ENCODE measurements around the gene HDHD3. TPM values are rescaled to one million over a fixed set of nuclear protein-coding genes. Genes with fewer than 3 reads are reported as not detected.

Gene HDHD3
- total RNA-seq, 5 donors from 2014 or later (not counting 1 experiment from before 2014, with no cell fraction given), result 15.2 to 34.6 (median 17.4) TPM

- 100% methylated on average over 1 of the region's 3 CpGs for WGBS (ENCODE audit: insufficient coverage)
Observed at GRCh38 chr9:113348437-113348836, 28.3 kb downstream of the HDHD3 start.

GRCh38 chr9:113345671-113346070 is 31.1 kb downstream of the HDHD3 start:
- no peaks in the 10 kb centered on the region for H3K9me3 ChIP-seq
- WGBS (ENCODE audit: insufficient coverage), result no CpG with 5 or more reads among the region's 1 CpG
- ChIA-PET CTCF (no interaction called here), POLR2A (no interaction called here)
- H3K36me3 ChIP-seq (ENCODE audit: control insufficient read depth in 2 of 2, extremely low read depth in 1 of 2, insufficient read depth in 1 of 2, low read length in 1 of 2), result no peaks in the 10 kb centered on the region
- H3K9me3 Mint-ChIP-seq, result no peaks in the 10 kb centered on the region
- peaks cover 24 to 35% (median 25%) of the 10 kb centered on the region in 3 donors for H3K4me1 Mint-ChIP-seq
- no peak overlapping the region for H3K4me3 ChIP-seq (ENCODE audit: control insufficient read depth in 1 of 2, extremely low read depth in 1 of 2, low read length in 1 of 2)
- no peaks in the 10 kb centered on the region for H3K36me3 Mint-ChIP-seq
- DNase-seq, result no peak
- no peak overlapping the region for H3K27ac Mint-ChIP-seq
- peaks cover 6 to 13% of the 10 kb centered on the region in 2 donors for H3K27me3 Mint-ChIP-seq
- H3K4me3 Mint-ChIP-seq, result no peak overlapping the region
- no peak for ATAC-seq (replicated peaks in 1 of 4)
- no peak overlapping the region for H3K27ac ChIP-seq (ENCODE audit: low read length)
- peaks cover 0 to 24% of the 10 kb centered on the region in 2 experiments for H3K4me1 ChIP-seq (ENCODE audit: control insufficient read depth in 1 of 2, extremely low read depth in 1 of 2, insufficient read depth in 2 of 2, low read length in 2 of 2)
- H3K27me3 ChIP-seq (replicated peaks in 1 of 2; ENCODE audit: control insufficient read depth in 2 of 2, extremely low read depth in 1 of 2, insufficient read depth in 2 of 2, low read length in 1 of 2), result peaks cover 2 to 15% of the 10 kb centered on the region in 2 experiments

More at GRCh38 chr9:113348437-113348836, 28.3 kb downstream of the HDHD3 start:
- Mint-ChIP-seq H3K9me3 (no peaks in the 10 kb centered on the region), H3K27ac (no peak overlapping the region), H3K4me3 (peak overlapping the region in 1 of 3 donors; percentile 48), H3K36me3 (no peaks in the 10 kb centered on the region), H3K4me1 (peaks cover 18 to 22% (median 20%) of the 10 kb centered on the region in 3 donors), H3K27me3 (peaks cover 21 to 34% of the 10 kb centered on the region in 2 donors)
- ATAC-seq (replicated peaks in 1 of 4), result no peak
- no peaks in the 10 kb centered on the region for H3K9me3 ChIP-seq
- H3K27ac ChIP-seq (ENCODE audit: low read length), result no peak overlapping the region
- peaks cover 0 to 21% of the 10 kb centered on the region in 2 experiments for H3K4me1 ChIP-seq (ENCODE audit: control insufficient read depth in 1 of 2, extremely low read depth in 1 of 2, insufficient read depth in 2 of 2, low read length in 2 of 2)
- DNase-seq, result no peak
- no peaks in the 10 kb centered on the region for H3K36me3 ChIP-seq (ENCODE audit: control insufficient read depth in 2 of 2, extremely low read depth in 1 of 2, insufficient read depth in 1 of 2, low read length in 1 of 2)
- POLR2A ChIA-PET, result interaction anchor here (0.6 to 0.9 kb wide), 3 partner anchors 8 to 11 kb away, joined by 3 to 4 read pairs (median 4); partner anchors contain the start of gene WDR31 (in 1 of the 2)
- CTCF ChIA-PET, result interaction anchor here in 1 of 2 donors (0.7 to 1.1 kb wide), 2 partner anchors 8 to 125 kb away, joined by 3 to 4 read pairs; partner anchors contain the start of gene WDR31
- H3K27me3 ChIP-seq (replicated peaks in 1 of 2; ENCODE audit: control insufficient read depth in 2 of 2, extremely low read depth in 1 of 2, insufficient read depth in 2 of 2, low read length in 1 of 2), result peaks cover 2 to 23% of the 10 kb centered on the region in 2 experiments
- no peak overlapping the region for H3K4me3 ChIP-seq (ENCODE audit: control insufficient read depth in 1 of 2, extremely low read depth in 1 of 2, low read length in 1 of 2)

GRCh38 chr9:113345190-113345589 is 31.6 kb downstream of the HDHD3 start:
- ChIA-PET POLR2A (no interaction called here), CTCF (no interaction called here)
- Mint-ChIP-seq H3K9me3 (no peaks in the 10 kb centered on the region), H3K27ac (no peak overlapping the region), H3K4me3 (no peak overlapping the region), H3K36me3 (no peaks in the 10 kb centered on the region), H3K4me1 (peaks cover 24 to 35% (median 25%) of the 10 kb centered on the region in 3 donors), H3K27me3 (peaks cover under 1 to 8% of the 10 kb centered on the region in 2 donors)
- ATAC-seq (replicated peaks in 1 of 4) (no peak), DNase-seq (no peak)
- H3K9me3 ChIP-seq, result no peaks in the 10 kb centered on the region
- H3K36me3 ChIP-seq (ENCODE audit: control insufficient read depth in 2 of 2, extremely low read depth in 1 of 2, insufficient read depth in 1 of 2, low read length in 1 of 2), result no peaks in the 10 kb centered on the region
- peaks cover 2 to 10% of the 10 kb centered on the region in 2 experiments for H3K27me3 ChIP-seq (replicated peaks in 1 of 2; ENCODE audit: control insufficient read depth in 2 of 2, extremely low read depth in 1 of 2, insufficient read depth in 2 of 2, low read length in 1 of 2)
- H3K4me3 ChIP-seq (ENCODE audit: control insufficient read depth in 1 of 2, extremely low read depth in 1 of 2, low read length in 1 of 2), result no peak overlapping the region
- H3K27ac ChIP-seq (ENCODE audit: low read length), result no peak overlapping the region
- no CpG with 5 or more reads among the region's 2 CpGs for WGBS (ENCODE audit: insufficient coverage)
- peaks cover 0 to 23% of the 10 kb centered on the region in 2 experiments for H3K4me1 ChIP-seq (ENCODE audit: control insufficient read depth in 1 of 2, extremely low read depth in 1 of 2, insufficient read depth in 2 of 2, low read length in 2 of 2)

- Mint-ChIP-seq H3K27ac (no peak overlapping the region), H3K27me3 (no peaks in the 10 kb centered on the region), H3K36me3 (no peaks in the 10 kb centered on the region), H3K4me3 (no peak overlapping the region), H3K4me1 (peaks cover 24 to 42% (median 25%) of the 10 kb centered on the region in 3 donors), H3K9me3 (no peaks in the 10 kb centered on the region)
- Histone ChIP-seq H3K27ac (ENCODE audit: low read length) (no peak overlapping the region), H3K27me3 (replicated peaks in 1 of 2; ENCODE audit: control insufficient read depth in 2 of 2, extremely low read depth in 1 of 2, insufficient read depth in 2 of 2, low read length in 1 of 2) (peaks cover 0 to 6% of the 10 kb centered on the region in 2 experiments), H3K4me1 (ENCODE audit: control insufficient read depth in 1 of 2, extremely low read depth in 1 of 2, insufficient read depth in 2 of 2, low read length in 2 of 2) (peaks cover 0 to 22% of the 10 kb centered on the region in 2 experiments), H3K4me3 (ENCODE audit: control insufficient read depth in 1 of 2, extremely low read depth in 1 of 2, low read length in 1 of 2) (no peak overlapping the region), H3K36me3 (ENCODE audit: control insufficient read depth in 2 of 2, extremely low read depth in 1 of 2, insufficient read depth in 1 of 2, low read length in 1 of 2) (no peaks in the 10 kb centered on the region), H3K9me3 (no peaks in the 10 kb centered on the region)
- WGBS (ENCODE audit: insufficient coverage), result no CpG with 5 or more reads among the region's 1 CpG
- DNase-seq (peak in 1 of 35 experiments; percentile 14), ATAC-seq (replicated peaks in 1 of 4) (no peak)
- POLR2A ChIA-PET, result no interaction called here
- CTCF ChIA-PET, result no interaction called here
Observed at GRCh38 chr9:113343732-113344231, 33.0 kb downstream of the HDHD3 start.

- Mint-ChIP-seq H3K9me3 (no peaks in the 10 kb centered on the region), H3K27me3 (no peaks in the 10 kb centered on the region), H3K27ac (peak overlapping the region; percentile 30 to 67), H3K4me1 (peaks cover 24 to 42% (median 25%) of the 10 kb centered on the region in 3 donors), H3K36me3 (no peaks in the 10 kb centered on the region), H3K4me3 (peak overlapping the region in 2 of 3 donors; percentile 45 to 85)
- POLR2A ChIA-PET, result interaction anchor here in 1 of 2 donors (0.9 kb wide), 1 partner anchor 26 kb away, joined by 3 read pairs; no protein-coding TSS in a partner anchor
- H3K27me3 ChIP-seq (replicated peaks in 1 of 2; ENCODE audit: control insufficient read depth in 2 of 2, extremely low read depth in 1 of 2, insufficient read depth in 2 of 2, low read length in 1 of 2), result peaks cover 0 to 6% of the 10 kb centered on the region in 2 experiments
- no peak overlapping the region for H3K27ac ChIP-seq (ENCODE audit: low read length)
- peak in 5 of 35 experiments; percentile 4 to 21 (median 10) for DNase-seq
- peaks cover 0 to 22% of the 10 kb centered on the region in 2 experiments for H3K4me1 ChIP-seq (ENCODE audit: control insufficient read depth in 1 of 2, extremely low read depth in 1 of 2, insufficient read depth in 2 of 2, low read length in 2 of 2)
- H3K4me3 ChIP-seq (ENCODE audit: control insufficient read depth in 1 of 2, extremely low read depth in 1 of 2, low read length in 1 of 2), result no peak overlapping the region
- no peaks in the 10 kb centered on the region for H3K36me3 ChIP-seq (ENCODE audit: control insufficient read depth in 2 of 2, extremely low read depth in 1 of 2, insufficient read depth in 1 of 2, low read length in 1 of 2)
- ATAC-seq (replicated peaks in 1 of 4), result peak in 1 of 4 experiments; percentile 54
- no peaks in the 10 kb centered on the region for H3K9me3 ChIP-seq
- CTCF ChIA-PET, result no interaction called here
- 56% methylated on average over 6 of the region's 9 CpGs for WGBS (ENCODE audit: insufficient coverage)
Observed at GRCh38 chr9:113341712-113342410, 34.9 kb downstream of the HDHD3 start.

GRCh38 chr9:113340011-113340699 is 36.6 kb downstream of the HDHD3 start, which contains the start of gene WDR31:
WDR31 (minus strand) TSS chr9:113340275; CDS start chr9:113332022, 8,253 bp downstream.
- WGBS (ENCODE audit: insufficient coverage), result 1% methylated on average over 42 of the region's 46 CpGs
- Mint-ChIP-seq H3K27ac (peak within 1 kb of the TSS; percentile 49 to 80), H3K4me1 (peaks cover 24 to 42% (median 25%) of the 10 kb centered on the region in 3 donors), H3K9me3 (no peaks in the 10 kb centered on the region), H3K36me3 (no peaks in the 10 kb centered on the region), H3K4me3 (peak within 1 kb of the TSS; percentile 84 to 86 (median 85)), H3K27me3 (no peaks in the 10 kb centered on the region)
- no peak within 1 kb of the TSS for H3K27ac ChIP-seq (ENCODE audit: low read length)
- H3K4me3 ChIP-seq (ENCODE audit: control insufficient read depth in 1 of 2, extremely low read depth in 1 of 2, low read length in 1 of 2), result peak within 1 kb of the TSS; percentile 73 to 81
- no peaks in the 10 kb centered on the region for H3K9me3 ChIP-seq
- H3K4me1 ChIP-seq (ENCODE audit: control insufficient read depth in 1 of 2, extremely low read depth in 1 of 2, insufficient read depth in 2 of 2, low read length in 2 of 2), result peaks cover 0 to 22% of the 10 kb centered on the region in 2 experiments
- H3K27me3 ChIP-seq (replicated peaks in 1 of 2; ENCODE audit: control insufficient read depth in 2 of 2, extremely low read depth in 1 of 2, insufficient read depth in 2 of 2, low read length in 1 of 2), result peaks cover 0 to 6% of the 10 kb centered on the region in 2 experiments
- H3K36me3 ChIP-seq (ENCODE audit: control insufficient read depth in 2 of 2, extremely low read depth in 1 of 2, insufficient read depth in 1 of 2, low read length in 1 of 2), result no peaks in the 10 kb centered on the region
- peak; percentile 94 to 100 (median 99) for ATAC-seq (replicated peaks in 1 of 4)
- CTCF ChIA-PET, result interaction anchor here (0.5 to 1.5 kb wide), 5 partner anchors 8 to 116 kb away, joined by 3 to 9 read pairs (median 4); partner anchors contain the start of gene ALAD (in 1 of the 2)
- POLR2A ChIA-PET, result interaction anchor here (0.6 to 1.1 kb wide), 5 partner anchors 9 to 1199 kb away, joined by 3 read pairs; partner anchors contain the start of genes BSPRY (in 1 of the 2), CDC26 (in 1 of the 2) and PRPF4 (in 1 of the 2)
- peak; percentile 45 to 86 (median 63) for DNase-seq
